ENCODE results near the gene EMC9. TPM values are rescaled to one million over a fixed set of nuclear protein-coding genes. Genes with fewer than 3 reads are reported as not detected.

EMC9 gene
- total and polyA plus RNA-seq, 2 of the 8 experiments (the other 6 are each of a cell fraction or from before 2014, with no cell fraction given), result 38.4 to 47.2 TPM

DNA sequence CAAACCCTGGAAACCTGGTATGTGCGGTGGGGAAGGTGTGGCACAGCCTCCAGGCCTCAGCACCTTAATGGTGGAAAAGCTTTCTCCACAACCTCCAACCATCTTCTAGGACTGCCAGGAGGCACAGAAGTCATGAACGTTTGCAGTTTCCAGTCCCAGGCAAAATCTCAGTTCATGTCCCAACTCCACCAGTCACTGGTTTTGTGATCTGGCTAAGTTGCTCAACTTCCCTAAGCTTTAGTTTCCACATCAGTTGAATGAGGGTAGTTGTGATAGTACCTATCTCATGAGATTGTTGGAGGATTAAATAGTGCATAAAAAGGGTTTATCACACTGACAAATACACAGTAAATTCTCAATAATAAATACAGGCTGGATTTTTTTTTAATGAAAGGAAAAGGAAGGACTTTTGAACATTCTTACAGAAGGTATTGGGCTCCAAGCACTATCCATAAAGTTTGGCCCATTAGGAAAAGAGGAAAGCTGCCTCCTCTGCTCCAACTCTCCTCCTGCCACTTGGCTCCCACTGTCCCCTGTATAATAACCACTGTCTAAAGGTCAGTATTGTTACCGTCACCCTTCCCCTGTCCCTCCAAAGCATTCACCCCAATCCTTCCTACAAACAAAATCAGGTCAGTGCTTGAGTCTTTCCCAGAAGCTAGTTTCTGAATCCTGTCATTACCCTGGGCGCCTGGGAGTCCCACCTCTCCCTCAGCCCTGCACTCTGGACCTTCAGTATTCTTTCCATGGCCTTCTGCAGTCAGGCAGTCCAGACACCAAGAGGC lies 41.0 kb downstream of the EMC9 start:
- CTCF ChIA-PET (ENCODE audit: partially characterized antibody), result interaction anchor here (1.2 to 12.8 kb wide), 4 partner anchors 6 to 43 kb away, joined by 4 to 160 read pairs (median 151); partner anchors contain the start of gene PCK2
- H2BK15ac ChIP-seq (ENCODE audit: low read length), result no peak overlapping the region
- DNase-seq (ENCODE audit: low read depth in 1 of 2, low spot score in 2 of 2), result no peak
- H4K5ac ChIP-seq (ENCODE audit: insufficient read length, low read depth, low read length), result no peak overlapping the region
- H3K4me1 ChIP-seq (replicated peaks in 1 of 4; ENCODE audit: control insufficient read depth in 3 of 4, insufficient read depth in 4 of 4, low read length in 3 of 4), result peaks cover 0 to 4% (median 4%) of the 10 kb centered on the region in 4 experiments; a peak in 6 of 7 replicates
- no peak overlapping the region for H3K4me2 ChIP-seq (ENCODE audit: insufficient read depth in 1 of 2, low read depth in 2 of 2, low read length in 2 of 2)
- H3K23ac ChIP-seq (ENCODE audit: insufficient read length), result no peak overlapping the region
- H4K20me1 ChIP-seq (replicated peaks in 1 of 2; ENCODE audit: control insufficient read depth in 1 of 2, insufficient read depth in 2 of 2, low read length in 2 of 2), result peaks cover 7 to 11% of the 10 kb centered on the region in 2 experiments
- POLR2A ChIA-PET (ENCODE audit: partially characterized antibody), result interaction anchor here (0.7 to 23.9 kb wide), 13 partner anchors 7 to 103 kb away, joined by 3 to 626 read pairs (median 8); partner anchors contain the start of genes CPNE6, DCAF11, EMC9 and IRF9
- no peak overlapping the region for H3K4me3 ChIP-seq (ENCODE audit: extremely low read depth in 1 of 4, insufficient read depth in 2 of 4, low read depth in 3 of 4, low read length in 4 of 4)
- no peak overlapping the region for H2BK12ac ChIP-seq (ENCODE audit: low read depth, low read length)
- no peak overlapping the region for H3K14ac ChIP-seq (ENCODE audit: insufficient read length)
- peaks cover under 1% of the 10 kb centered on the region; the same call in 1 of the 2 replicates for H3K23me2 ChIP-seq (ENCODE audit: low read depth, low read length)
- H3K18ac ChIP-seq (ENCODE audit: extremely low read depth, low read length), result no peak overlapping the region
- H2AK5ac ChIP-seq (ENCODE audit: low read depth, low read length), result no peak overlapping the region
- peaks cover 7% of the 10 kb centered on the region in 2 experiments; a peak in 3 of 4 replicates for H3K9me3 ChIP-seq (ENCODE audit: insufficient read depth in 2 of 2, low read depth in 1 of 2, low read length in 1 of 2)
- peaks cover 0 to 11% of the 10 kb centered on the region in 2 experiments; a peak in 1 of 4 replicates for H3K79me2 ChIP-seq (ENCODE audit: control insufficient read depth in 1 of 2, insufficient read depth in 2 of 2, low read length in 2 of 2)
- no peak for FAIRE-seq
- no peak overlapping the region for H4K91ac ChIP-seq (replicated peaks; ENCODE audit: insufficient read length, low read length)
- H2BK120ac ChIP-seq (replicated peaks; ENCODE audit: low read depth, low read length), result no peak overlapping the region
- no peaks in the 10 kb centered on the region for H3K27me3 ChIP-seq (replicated peaks in 1 of 4; ENCODE audit: control insufficient read depth in 3 of 4, extremely low read depth in 1 of 4, insufficient read depth in 3 of 4, low read length in 3 of 4)
- H3K27ac ChIP-seq (ENCODE audit: low read depth, low read length), result no peak overlapping the region
- no peak overlapping the region for H3K56ac ChIP-seq (replicated peaks; ENCODE audit: insufficient read length, low read depth, low read length)
- no peak overlapping the region for H3K9ac ChIP-seq (replicated peaks in 1 of 4; ENCODE audit: extremely low read depth in 1 of 4, low read depth in 3 of 4, low read length in 3 of 4)
- H2BK5ac ChIP-seq (ENCODE audit: low read depth, low read length), result no peak overlapping the region
- no peak overlapping the region; the same call in 1 of the 2 replicates for H4K8ac ChIP-seq (ENCODE audit: extremely low read depth, insufficient read depth, low read length)
- H2BK20ac ChIP-seq (ENCODE audit: low read length), result no peak overlapping the region
- H3K79me1 ChIP-seq (ENCODE audit: low read depth, low read length), result peaks cover 5% of the 10 kb centered on the region
- H2AFZ ChIP-seq (ENCODE audit: low read length), result no peak overlapping the region
- peaks cover 9 to 76% (median 47%) of the 10 kb centered on the region in 4 experiments; a peak in 7 of 8 replicates for H3K36me3 ChIP-seq (ENCODE audit: control insufficient read depth in 2 of 4, insufficient read depth in 4 of 4, low read length in 3 of 4)
- WGBS, 2 experiments (ENCODE audit: extremely low coverage in 1 of 2, insufficient coverage in 1 of 2, insufficient read length in 1 of 2, insufficient replicate concordance in 2 of 2, low coverage in 1 of 2, low lambda C conversion rate in 2 of 2, missing lambda C conversion rate in 1 of 2), result 90% methylated on average over 4 of the region's 4 CpGs; no CpG with 5 or more reads in 1 of the 2 experiments
- no peak overlapping the region for H3K4ac ChIP-seq (replicated peaks; ENCODE audit: insufficient read length, low read depth, low read length)
- TF ChIP-seq SP1 (IDR thresholded peaks at IDR 0.05; ENCODE audit: low read depth, low read length), result no peak
- no peak for TF ChIP-seq RAD21 (IDR thresholded peaks at IDR 0.05 in 1 of 2, conservative IDR thresholded peaks at IDR 0.05 in 1 of 2; ENCODE audit: low read depth in 2 of 2, low read length in 2 of 2)
- TF ChIP-seq, protein P1, sequence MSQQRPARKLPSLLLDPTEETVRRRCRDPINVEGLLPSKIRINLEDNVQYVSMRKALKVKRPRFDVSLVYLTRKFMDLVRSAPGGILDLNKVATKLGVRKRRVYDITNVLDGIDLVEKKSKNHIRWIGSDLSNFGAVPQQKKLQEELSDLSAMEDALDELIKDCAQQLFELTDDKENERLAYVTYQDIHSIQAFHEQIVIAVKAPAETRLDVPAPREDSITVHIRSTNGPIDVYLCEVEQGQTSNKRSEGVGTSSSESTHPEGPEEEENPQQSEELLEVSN (IDR thresholded peaks at IDR 0.05), result no peak
- TF ChIP-seq TCF12 (IDR thresholded peaks at IDR 0.05; ENCODE audit: low read depth, low read length), result no peak
- no peak for TF ChIP-seq BRCA1 (IDR thresholded peaks at IDR 0.05; ENCODE audit: low read depth, low read length)
- TF ChIP-seq, protein P2, sequence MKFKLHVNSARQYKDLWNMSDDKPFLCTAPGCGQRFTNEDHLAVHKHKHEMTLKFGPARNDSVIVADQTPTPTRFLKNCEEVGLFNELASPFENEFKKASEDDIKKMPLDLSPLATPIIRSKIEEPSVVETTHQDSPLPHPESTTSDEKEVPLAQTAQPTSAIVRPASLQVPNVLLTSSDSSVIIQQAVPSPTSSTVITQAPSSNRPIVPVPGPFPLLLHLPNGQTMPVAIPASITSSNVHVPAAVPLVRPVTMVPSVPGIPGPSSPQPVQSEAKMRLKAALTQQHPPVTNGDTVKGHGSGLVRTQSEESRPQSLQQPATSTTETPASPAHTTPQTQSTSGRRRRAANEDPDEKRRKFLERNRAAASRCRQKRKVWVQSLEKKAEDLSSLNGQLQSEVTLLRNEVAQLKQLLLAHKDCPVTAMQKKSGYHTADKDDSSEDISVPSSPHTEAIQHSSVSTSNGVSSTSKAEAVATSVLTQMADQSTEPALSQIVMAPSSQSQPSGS (IDR thresholded peaks at IDR 0.05; ENCODE audit: low read length), result no peak
- TF ChIP-seq TAF7 (optimal IDR thresholded peaks at IDR 0.05; ENCODE audit: borderline replicate concordance, low read depth, low read length), result no peak
- no peak for TF ChIP-seq TBP (IDR thresholded peaks at IDR 0.05; ENCODE audit: low read depth, low read length)
- no peak for TF ChIP-seq SAP30 (IDR thresholded peaks at IDR 0.05; ENCODE audit: insufficient read depth, insufficient replicate concordance, low read length)

Measured in H1 (cell line).